Astrocyte of the cerebellum (primary cell): ENCODE results near the gene POLR1H.

ENCODE experiments used
- DNase-seq: peaks from one replicate; pipeline ENCODE4 v3.0.0-alpha.2; 2011; ENCODE audit warnings: low read depth
- H3K4me3 ChIP-seq: 2 replicates; pipeline ENCODE4 v1.5.1; 2011; ENCODE audit warnings: mild to moderate bottlenecking, low read depth, low read length, moderate library complexity
- in situ Hi-C: cut with HindIII; loops from 2 replicates; pipeline ENCODE4 v1.10.0; 2017; ENCODE audit warnings: low sequenced_read_pairs
- TF ChIP-seq, protein P1 (sequence below): IDR thresholded peaks from 2 replicates; pipeline ENCODE4 v1.5.1; 2012; ENCODE audit warnings: low read length, low read depth, moderate library complexity, mild to moderate bottlenecking; ENCODE audit errors: missing control alignments

The POLR1H gene

GRCh38 chr6:30101444-30102413 is 40.7 kb downstream of the POLR1H start:
- TF ChIP-seq, protein P1, sequence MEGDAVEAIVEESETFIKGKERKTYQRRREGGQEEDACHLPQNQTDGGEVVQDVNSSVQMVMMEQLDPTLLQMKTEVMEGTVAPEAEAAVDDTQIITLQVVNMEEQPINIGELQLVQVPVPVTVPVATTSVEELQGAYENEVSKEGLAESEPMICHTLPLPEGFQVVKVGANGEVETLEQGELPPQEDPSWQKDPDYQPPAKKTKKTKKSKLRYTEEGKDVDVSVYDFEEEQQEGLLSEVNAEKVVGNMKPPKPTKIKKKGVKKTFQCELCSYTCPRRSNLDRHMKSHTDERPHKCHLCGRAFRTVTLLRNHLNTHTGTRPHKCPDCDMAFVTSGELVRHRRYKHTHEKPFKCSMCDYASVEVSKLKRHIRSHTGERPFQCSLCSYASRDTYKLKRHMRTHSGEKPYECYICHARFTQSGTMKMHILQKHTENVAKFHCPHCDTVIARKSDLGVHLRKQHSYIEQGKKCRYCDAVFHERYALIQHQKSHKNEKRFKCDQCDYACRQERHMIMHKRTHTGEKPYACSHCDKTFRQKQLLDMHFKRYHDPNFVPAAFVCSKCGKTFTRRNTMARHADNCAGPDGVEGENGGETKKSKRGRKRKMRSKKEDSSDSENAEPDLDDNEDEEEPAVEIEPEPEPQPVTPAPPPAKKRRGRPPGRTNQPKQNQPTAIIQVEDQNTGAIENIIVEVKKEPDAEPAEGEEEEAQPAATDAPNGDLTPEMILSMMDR, result peak; percentile 10

DNA sequence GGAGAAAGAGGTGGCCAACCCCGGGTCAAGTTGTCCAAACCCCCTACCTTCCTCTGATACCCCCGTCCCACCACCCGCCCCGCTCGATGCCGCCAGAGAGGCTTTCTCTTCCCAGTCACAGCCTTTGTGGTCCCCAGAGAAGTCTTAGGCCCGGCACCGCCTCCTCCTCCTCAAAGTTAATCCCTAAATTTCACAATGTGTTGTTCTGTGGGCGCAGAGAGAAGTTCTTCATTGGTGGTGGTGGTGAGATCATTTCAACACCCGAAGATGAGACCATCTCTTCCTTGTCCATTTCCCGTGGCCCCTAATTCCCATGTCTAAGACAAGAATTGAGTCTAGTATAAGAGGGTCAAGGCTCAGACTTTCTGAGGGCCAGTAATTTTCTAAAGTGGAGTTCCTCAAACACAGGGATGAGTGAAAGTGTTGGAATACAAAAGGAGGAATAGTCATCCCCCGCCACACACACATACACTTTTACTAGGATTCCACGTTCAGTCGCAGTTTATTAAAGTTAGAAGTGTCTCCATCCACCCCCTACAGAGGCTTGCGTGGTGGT is 41.4 kb downstream of the POLR1H start:
- TF ChIP-seq, protein P1, result no peak
- in situ Hi-C loops, result no loop called here
- H3K4me3 ChIP-seq, result peak overlapping the region; percentile 25
- DNase-seq, result no peak

More at GRCh38 chr6:30101444-30102413, 40.7 kb downstream of the POLR1H start:
- in situ Hi-C loops, result no loop called here
- peak overlapping the region; percentile 25 for H3K4me3 ChIP-seq
- DNase-seq, result peak; percentile 23

GRCh38 chr6:30102970-30103871 is 42.2 kb downstream of the POLR1H start:
- in situ Hi-C loops, result no loop called here
- H3K4me3 ChIP-seq, result peak overlapping the region; percentile 37
- peak; percentile 63 for DNase-seq
- TF ChIP-seq, protein P1, result peak; percentile 90

DNA sequence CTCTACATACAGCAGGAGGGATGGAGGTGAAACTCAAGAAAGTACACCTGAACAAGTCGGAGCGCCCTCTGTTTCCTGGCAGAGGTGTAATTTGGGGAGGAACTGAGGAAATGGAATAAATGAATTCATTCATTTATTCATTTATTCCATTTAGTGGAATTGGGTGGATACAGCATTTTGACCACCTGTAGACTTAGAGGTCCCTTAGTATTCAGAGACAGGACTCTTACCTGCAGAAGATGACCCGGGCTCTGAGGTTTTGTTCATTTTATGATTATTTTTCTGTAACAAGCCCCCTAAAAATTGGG is 42.8 kb downstream of the POLR1H start:
- in situ Hi-C loops, result no loop called here
- TF ChIP-seq, protein P1, result no peak
- no peak for DNase-seq
- H3K4me3 ChIP-seq, result no peak overlapping the region

DNA sequence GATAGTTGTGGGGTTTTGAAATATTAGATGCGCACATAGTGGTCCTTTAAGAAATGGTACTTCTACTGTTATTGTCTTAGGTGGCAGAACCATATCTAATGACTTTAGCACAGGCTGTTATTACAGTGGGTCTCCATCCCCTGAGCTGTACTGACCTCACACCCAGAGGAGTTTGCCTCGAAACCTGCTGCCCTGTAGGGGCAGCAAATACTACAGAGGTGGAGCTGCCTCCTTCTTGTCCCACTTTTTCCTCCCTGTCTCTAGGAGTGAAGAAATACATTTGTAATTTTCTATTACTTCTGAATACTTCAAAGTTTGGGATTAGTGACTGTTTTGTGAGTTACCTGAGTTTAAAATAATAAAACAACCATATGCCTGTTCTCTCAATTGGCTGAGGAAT is 43.6 kb downstream of the POLR1H start:
- in situ Hi-C loops, result no loop called here
- DNase-seq, result no peak
- TF ChIP-seq, protein P1, result peak; percentile 4
- no peak overlapping the region for H3K4me3 ChIP-seq

- in situ Hi-C loops, result no loop called here
- no peak for DNase-seq
- TF ChIP-seq, protein P1, result no peak
Measured at GRCh38 chr6:30111266-30111856, 50.3 kb downstream of the POLR1H start.

More at GRCh38 chr6:30111266-30111856, 50.3 kb downstream of the POLR1H start:
- no peak overlapping the region for H3K4me3 ChIP-seq
